Activated naive CD4-positive, alpha-beta T cell treated with anti-CD3 and anti-CD28 coated beads, Interleukin-2, amount 50 U/mL, for 24 hours (primary cell): Measurements from ENCODE around the gene NOXA1.
"Not testable (repeated sequence)": the region's sequence is repeated elsewhere in the genome, so short reads cannot be mapped to it uniquely, and the experiment has no call there.

ENCODE experiments used
- H3K27ac Mint-ChIP-seq: one replicate; pipeline ENCODE4 v1.8.0; 2021; ENCODE audit warnings: mild to moderate bottlenecking, mixed read lengths
- H3K27me3 Mint-ChIP-seq: one replicate; pipeline ENCODE4 v1.8.0; 2021; ENCODE audit warnings: mixed read lengths
- H3K36me3 Mint-ChIP-seq: one replicate; pipeline ENCODE4 v1.8.0; 2021; ENCODE audit warnings: mixed read lengths
- H3K4me1 Mint-ChIP-seq: one replicate; pipeline ENCODE4 v1.8.0; 2021; ENCODE audit warnings: mixed read lengths
- H3K4me3 Mint-ChIP-seq: one replicate; pipeline ENCODE4 v1.8.0; 2021; ENCODE audit warnings: mild to moderate bottlenecking, mixed read lengths
- H3K9me3 Mint-ChIP-seq: one replicate; pipeline ENCODE4 v1.8.0; 2021; ENCODE audit warnings: mixed read lengths

Gene NOXA1

GRCh38 chr9:137383784-137384756, 39.1 kb upstream of the NOXA1 start:
- no peak overlapping the region for H3K27ac Mint-ChIP-seq
- no peak overlapping the region for H3K4me3 Mint-ChIP-seq
- no peaks in the 10 kb centered on the region for H3K27me3 Mint-ChIP-seq
- no peaks in the 10 kb centered on the region for H3K9me3 Mint-ChIP-seq
- H3K36me3 Mint-ChIP-seq: no peaks in the 10 kb centered on the region
- peaks cover 10% of the 10 kb centered on the region for H3K4me1 Mint-ChIP-seq

- Mint-ChIP-seq H3K27ac (no peak overlapping the region), H3K27me3 (no peaks in the 10 kb centered on the region), H3K9me3 (no peaks in the 10 kb centered on the region), H3K4me3 (no peak overlapping the region), H3K36me3 (no peaks in the 10 kb centered on the region), H3K4me1 (peaks cover 10% of the 10 kb centered on the region)
These were observed 38.0 kb upstream of the NOXA1 start for GRCh38 chr9:137385061-137385655.

GRCh38 chr9:137386507-137387113, 36.6 kb upstream of the NOXA1 start:
- not testable (repeated sequence) for H3K4me1 Mint-ChIP-seq, H3K27me3 Mint-ChIP-seq, H3K9me3 Mint-ChIP-seq, H3K4me3 Mint-ChIP-seq, H3K36me3 Mint-ChIP-seq
- H3K27ac Mint-ChIP-seq: peak overlapping the region; percentile 89

- Mint-ChIP-seq H3K9me3 (no peaks in the 10 kb centered on the region), H3K27me3 (no peaks in the 10 kb centered on the region), H3K4me3 (peak overlapping the region; percentile 49), H3K4me1 (peaks cover 10% of the 10 kb centered on the region), H3K27ac (peak overlapping the region; percentile 89), H3K36me3 (no peaks in the 10 kb centered on the region)
These were observed 35.9 kb upstream of the NOXA1 start for GRCh38 chr9:137387114-137387890.

GRCh38 chr9:137387891-137388560, 35.2 kb upstream of the NOXA1 start:
- peak overlapping the region; percentile 77 for H3K27ac Mint-ChIP-seq
- no peaks in the 10 kb centered on the region for H3K9me3 Mint-ChIP-seq
- H3K36me3 Mint-ChIP-seq: no peaks in the 10 kb centered on the region
- peaks cover 10% of the 10 kb centered on the region for H3K4me1 Mint-ChIP-seq
- no peak overlapping the region for H3K4me3 Mint-ChIP-seq
- no peaks in the 10 kb centered on the region for H3K27me3 Mint-ChIP-seq

GRCh38 chr9:137388589-137389427, 34.4 kb upstream of the NOXA1 start:
- H3K4me3 Mint-ChIP-seq: no peak overlapping the region

GRCh38 chr9:137389428-137389746, 33.8 kb upstream of the NOXA1 start:
- H3K27me3 Mint-ChIP-seq: no peaks in the 10 kb centered on the region
- peaks cover 10% of the 10 kb centered on the region for H3K4me1 Mint-ChIP-seq
- no peaks in the 10 kb centered on the region for H3K36me3 Mint-ChIP-seq
- peak overlapping the region; percentile 30 for H3K27ac Mint-ChIP-seq
- no peak overlapping the region for H3K4me3 Mint-ChIP-seq
- H3K9me3 Mint-ChIP-seq: no peaks in the 10 kb centered on the region

More at GRCh38 chr9:137388589-137389427, 34.4 kb upstream of the NOXA1 start:
- Mint-ChIP-seq H3K36me3 (no peaks in the 10 kb centered on the region), H3K27me3 (no peaks in the 10 kb centered on the region), H3K4me1 (peaks cover 10% of the 10 kb centered on the region), H3K27ac (peak overlapping the region; percentile 65), H3K9me3 (no peaks in the 10 kb centered on the region)

- no peaks in the 10 kb centered on the region for H3K36me3 Mint-ChIP-seq
- H3K27ac Mint-ChIP-seq: peak overlapping the region; percentile 80
- no peak overlapping the region for H3K4me3 Mint-ChIP-seq
- peaks cover 10% of the 10 kb centered on the region for H3K4me1 Mint-ChIP-seq
- H3K9me3 Mint-ChIP-seq: no peaks in the 10 kb centered on the region
- no peaks in the 10 kb centered on the region for H3K27me3 Mint-ChIP-seq
These were observed 32.4 kb upstream of the NOXA1 start for GRCh38 chr9:137390553-137391410.

GRCh38 chr9:137391411-137391754, 31.8 kb upstream of the NOXA1 start:
- Mint-ChIP-seq H3K27ac (no peak overlapping the region), H3K9me3 (no peaks in the 10 kb centered on the region), H3K36me3 (no peaks in the 10 kb centered on the region), H3K4me3 (no peak overlapping the region), H3K4me1 (peaks cover 10% of the 10 kb centered on the region), H3K27me3 (no peaks in the 10 kb centered on the region)

GRCh38 chr9:137392232-137393007, 30.8 kb upstream of the NOXA1 start:
- H3K4me3 Mint-ChIP-seq: no peak overlapping the region
- H3K4me1 Mint-ChIP-seq: peaks cover 8% of the 10 kb centered on the region
- no peaks in the 10 kb centered on the region for H3K9me3 Mint-ChIP-seq
- no peaks in the 10 kb centered on the region for H3K27me3 Mint-ChIP-seq
- no peak overlapping the region for H3K27ac Mint-ChIP-seq
- H3K36me3 Mint-ChIP-seq: peaks cover 3% of the 10 kb centered on the region

- Mint-ChIP-seq H3K9me3 (no peaks in the 10 kb centered on the region), H3K4me3 (no peak overlapping the region), H3K27ac (no peak overlapping the region), H3K27me3 (no peaks in the 10 kb centered on the region), H3K36me3 (peaks cover 3% of the 10 kb centered on the region), H3K4me1 (peaks cover 13% of the 10 kb centered on the region)
These were observed 29.7 kb upstream of the NOXA1 start for GRCh38 chr9:137393176-137394150.

- Mint-ChIP-seq H3K9me3 (no peaks in the 10 kb centered on the region), H3K27ac (no peak overlapping the region), H3K4me3 (no peak overlapping the region), H3K4me1 (peaks cover 19% of the 10 kb centered on the region), H3K27me3 (no peaks in the 10 kb centered on the region), H3K36me3 (peaks cover 6% of the 10 kb centered on the region)
These were observed 28.1 kb upstream of the NOXA1 start for GRCh38 chr9:137394866-137395665.
